Liver (tissue), 9 donors: ENCODE results near the gene NCAPG2. TPM values are rescaled to one million over a fixed set of nuclear protein-coding genes. Genes with fewer than 3 reads are reported as not detected.

Source experiments
- DNase-seq: peaks from one replicate; pipeline ENCODE4 v3.0.0-alpha.2; 2017; ENCODE audit warnings: low spot score
- H3K27ac ChIP-seq, 2 donors: one replicate each; pipeline ENCODE4 v1.7.0; 2013; ENCODE audit warnings: inconsistent platforms in 2 of 2, low read length in 2 of 2, control low read depth in 1 of 2, low read depth in 1 of 2, mild to moderate bottlenecking in 1 of 2
- H3K27me3 ChIP-seq, 4 donors: one replicate each; pipeline versions ENCODE4 v1.6.1 to v1.7.0; 2013; ENCODE audit warnings: low read length in 3 of 4, inconsistent platforms in 1 of 4, mild to moderate bottlenecking in 1 of 4, moderate library complexity in 1 of 4; ENCODE audit not compliant: control insufficient read depth in 4 of 4, insufficient read depth in 4 of 4
- H3K36me3 ChIP-seq, 4 donors: one replicate each; pipeline versions ENCODE4 v1.6.1 to v1.7.0; 2013; ENCODE audit warnings: low read length in 3 of 4, mild to moderate bottlenecking in 3 of 4, low read depth in 1 of 4, moderate library complexity in 1 of 4; ENCODE audit not compliant: control insufficient read depth in 4 of 4, insufficient read depth in 3 of 4
- H3K4me1 ChIP-seq, 4 donors: one replicate each; pipeline versions ENCODE4 v1.6.1 to v1.7.0; 2013; ENCODE audit warnings: low read length in 3 of 4, mild to moderate bottlenecking in 3 of 4, moderate library complexity in 1 of 4; ENCODE audit not compliant: control insufficient read depth in 4 of 4, insufficient read depth in 4 of 4
- H3K4me3 ChIP-seq, 3 donors: one replicate each; pipeline versions ENCODE4 v1.6.1 to v1.7.0; 2013; ENCODE audit warnings: low read length in 3 of 3, control low read depth in 1 of 3, low read depth in 1 of 3, mild to moderate bottlenecking in 1 of 3
- H3K9ac ChIP-seq, 2 donors: one replicate each; pipeline ENCODE4 v1.7.0; 2013; ENCODE audit warnings: low read length in 2 of 2, mild to moderate bottlenecking in 2 of 2, moderate library complexity in 2 of 2, control low read depth in 1 of 2, low read depth in 1 of 2
- H3K9me3 ChIP-seq, 4 donors: one replicate each; pipeline versions ENCODE4 v1.6.1 to v1.7.0; 2013; ENCODE audit warnings: low read length in 3 of 4; ENCODE audit not compliant: control insufficient read depth in 4 of 4
- EGR1 ChIP-seq, 2 donors: IDR thresholded peaks; 2 replicates each; pipeline ENCODE4 v1.6.1; 2016 to 2018; ENCODE audit warnings: antibody characterized with exemption in 2 of 2, low read depth in 2 of 2
- FOXA1 ChIP-seq: IDR thresholded peaks from 2 replicates; pipeline ENCODE4 v1.6.1; 2016; ENCODE audit warnings: antibody characterized with exemption
- FOXA2 ChIP-seq: IDR thresholded peaks from 2 replicates; pipeline ENCODE4 v1.6.1; 2016; ENCODE audit warnings: antibody characterized with exemption
- GABPA ChIP-seq, 2 donors: IDR thresholded peaks in 1 of 2; conservative IDR thresholded peaks in 1 of 2; 2 replicates each; pipeline ENCODE4 v1.6.1; 2016; ENCODE audit warnings: antibody characterized with exemption in 2 of 2, mild to moderate bottlenecking in 1 of 2, moderate library complexity in 1 of 2
- HNF4A ChIP-seq, 2 donors: conservative IDR thresholded peaks; 2 replicates each; pipeline ENCODE4 v1.6.1; 2016; ENCODE audit warnings: antibody characterized with exemption in 2 of 2, mild to moderate bottlenecking in 2 of 2
- HNF4G ChIP-seq: IDR thresholded peaks from 2 replicates; pipeline ENCODE4 v1.6.1; 2016; ENCODE audit warnings: antibody characterized with exemption
- JUND ChIP-seq, 2 donors: IDR thresholded peaks; 2 replicates each; pipeline ENCODE4 v1.6.1; 2016; ENCODE audit warnings: antibody characterized with exemption in 2 of 2
- NR2F2 ChIP-seq: IDR thresholded peaks from 2 replicates; pipeline ENCODE4 v1.6.1; 2016; ENCODE audit warnings: antibody characterized with exemption
- RAD21 ChIP-seq, 2 donors: IDR thresholded peaks; 2 replicates each; pipeline ENCODE4 v1.6.1; 2016; ENCODE audit warnings: antibody characterized with exemption in 2 of 2, mild to moderate bottlenecking in 2 of 2
- RXRA ChIP-seq, 2 donors: IDR thresholded peaks; 2 replicates each; pipeline ENCODE4 v1.6.1; 2017 to 2018; ENCODE audit warnings: antibody characterized with exemption in 2 of 2, mild to moderate bottlenecking in 1 of 2
- SP1 ChIP-seq: IDR thresholded peaks from 2 replicates; pipeline ENCODE4 v1.6.1; 2018; ENCODE audit warnings: antibody characterized with exemption, mild to moderate bottlenecking
- TAF1 ChIP-seq: conservative IDR thresholded peaks from 2 replicates; pipeline ENCODE4 v1.6.1; 2016; ENCODE audit warnings: antibody characterized with exemption, mild to moderate bottlenecking
- YY1 ChIP-seq: IDR thresholded peaks from 2 replicates; pipeline ENCODE4 v1.6.1; 2016; ENCODE audit warnings: antibody characterized with exemption, mild to moderate bottlenecking
- WGBS: extraction: QIAGEN DNeasy Blood & Tissue Kit; methylation state at CpG from one replicate; pipeline ENCODE4 v1.1.7; 2013; 5-methylcytosine and 5-hydroxymethylcytosine counted together
- polyA plus RNA-seq, 2 donors: library from polyadenylated mRNA; stranded (reverse) in 1 of 2; unstranded in 1 of 2; fragments of 200-250 nt in 1 of 2; fragments of >200 nt in 1 of 2; fragmentation: Nextera tagmentation in 1 of 2; extraction: Ambion mirVana in 1 of 2; gene quantifications; one replicate each; pipeline versions ENCODE4 v1.2.1 to v1.2.3, GENCODE V29; 2013 to 2015
- total RNA-seq, 2 donors: library from RNA; depleted of rRNA; stranded (reverse); fragments of >200 nt; gene quantifications; one replicate each; pipeline ENCODE4 v1.2.3, GENCODE V29; 2014
- TF ChIP-seq, protein P1 (sequence below): IDR thresholded peaks from 2 replicates; pipeline ENCODE4 v1.6.1; 2016; ENCODE audit warnings: antibody characterized with exemption
- TF ChIP-seq, protein P2 (sequence below): IDR thresholded peaks from 2 replicates; pipeline ENCODE4 v1.6.1; 2016; ENCODE audit warnings: antibody characterized with exemption
- TF ChIP-seq, protein P3 (sequence below): IDR thresholded peaks from 2 replicates; pipeline ENCODE4 v1.6.1; 2016; ENCODE audit warnings: antibody characterized with exemption
- TF ChIP-seq, protein P4 (sequence below): fragments of 150-350 bp; IDR thresholded peaks from 2 replicates; pipeline ENCODE4 v1.5.1; 2017; ENCODE audit warnings: improper control_type of control experiment, low read depth, low read length; ENCODE audit not compliant: missing input control
- TF ChIP-seq, protein P5 (sequence below): IDR thresholded peaks from 2 replicates; pipeline ENCODE4 v1.6.1; 2016; ENCODE audit warnings: antibody characterized with exemption, mild to moderate bottlenecking
- donor health status: healthy.
- donor health status: healthy.
- donor health status: healthy.
- donor health status: healthy.
- donor health status: healthy.

NCAPG2 gene
- total and polyA plus RNA-seq, 4 donors, result 0.89 to 37.4 (median 3.7) TPM

DNA sequence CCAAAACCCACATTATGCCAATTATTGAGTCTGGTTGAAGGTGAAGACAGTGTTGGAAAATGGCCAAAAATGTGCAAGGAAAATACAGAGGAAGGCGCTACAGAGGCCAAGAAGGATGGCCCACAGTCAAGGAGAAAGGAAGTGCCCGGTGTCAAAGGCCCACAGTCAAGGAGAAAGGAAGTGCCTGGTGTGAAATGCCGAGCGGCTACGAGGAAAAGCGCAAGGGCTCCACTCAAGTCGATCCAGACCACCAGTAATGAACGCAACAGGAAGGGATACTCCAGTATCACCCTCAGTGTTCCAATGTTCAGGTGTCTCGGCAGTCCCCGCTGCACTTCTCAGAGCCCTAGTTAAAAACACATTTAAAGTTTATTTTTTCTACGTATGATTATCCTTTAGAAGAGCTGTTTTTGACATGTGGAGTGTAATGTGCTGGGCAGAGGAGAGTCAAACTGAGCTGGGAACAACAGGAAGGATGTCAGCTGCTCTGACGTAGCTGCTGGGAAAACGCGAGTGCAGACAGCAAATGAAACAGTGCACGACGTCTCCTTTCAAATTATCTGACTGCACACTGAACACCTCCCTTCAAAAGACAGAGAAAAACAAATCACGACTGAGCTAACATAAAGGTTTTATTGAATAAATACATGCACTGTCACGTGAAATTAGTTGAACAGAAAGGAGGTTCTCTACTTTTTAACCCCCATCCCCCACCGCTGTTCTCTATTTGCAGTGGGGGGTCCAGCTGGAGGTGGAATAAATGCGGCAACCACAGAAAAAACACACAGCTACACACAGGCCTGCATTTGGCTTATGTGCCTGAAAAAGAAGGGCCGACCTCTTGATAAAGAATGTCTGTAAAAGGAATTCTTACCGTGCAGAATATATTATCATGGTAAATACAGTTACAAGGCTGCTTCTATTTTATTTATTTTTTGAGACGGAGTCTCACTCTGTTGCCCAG lies 26.1 kb upstream of the NCAPG2 start:
- Histone ChIP-seq H3K9ac (no peak overlapping the region), H3K4me3 (no peak overlapping the region), H3K9me3 (no peaks in the 10 kb centered on the region), H3K27me3 (no peaks in the 10 kb centered on the region), H3K36me3 (peaks cover 0 to 24% (median 4%) of the 10 kb centered on the region in 4 donors), H3K27ac (no peak overlapping the region), H3K4me1 (no peaks in the 10 kb centered on the region)
- TF ChIP-seq, protein P1, sequence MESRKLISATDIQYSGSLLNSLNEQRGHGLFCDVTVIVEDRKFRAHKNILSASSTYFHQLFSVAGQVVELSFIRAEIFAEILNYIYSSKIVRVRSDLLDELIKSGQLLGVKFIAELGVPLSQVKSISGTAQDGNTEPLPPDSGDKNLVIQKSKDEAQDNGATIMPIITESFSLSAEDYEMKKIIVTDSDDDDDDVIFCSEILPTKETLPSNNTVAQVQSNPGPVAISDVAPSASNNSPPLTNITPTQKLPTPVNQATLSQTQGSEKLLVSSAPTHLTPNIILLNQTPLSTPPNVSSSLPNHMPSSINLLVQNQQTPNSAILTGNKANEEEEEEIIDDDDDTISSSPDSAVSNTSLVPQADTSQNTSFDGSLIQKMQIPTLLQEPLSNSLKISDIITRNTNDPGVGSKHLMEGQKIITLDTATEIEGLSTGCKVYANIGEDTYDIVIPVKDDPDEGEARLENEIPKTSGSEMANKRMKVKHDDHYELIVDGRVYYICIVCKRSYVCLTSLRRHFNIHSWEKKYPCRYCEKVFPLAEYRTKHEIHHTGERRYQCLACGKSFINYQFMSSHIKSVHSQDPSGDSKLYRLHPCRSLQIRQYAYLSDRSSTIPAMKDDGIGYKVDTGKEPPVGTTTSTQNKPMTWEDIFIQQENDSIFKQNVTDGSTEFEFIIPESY, result no peak
- TF ChIP-seq, protein P2, sequence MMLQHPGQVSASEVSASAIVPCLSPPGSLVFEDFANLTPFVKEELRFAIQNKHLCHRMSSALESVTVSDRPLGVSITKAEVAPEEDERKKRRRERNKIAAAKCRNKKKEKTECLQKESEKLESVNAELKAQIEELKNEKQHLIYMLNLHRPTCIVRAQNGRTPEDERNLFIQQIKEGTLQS, result no peak
- no peak for TF ChIP-seq FOXA2
- no peak for TF ChIP-seq JUND (IDR thresholded peaks at IDR 0.05)
- TF ChIP-seq FOXA1, result no peak
- TF ChIP-seq HNF4G, result no peak
- no peak for TF ChIP-seq RAD21 (IDR thresholded peaks at IDR 0.05)
- no peak for TF ChIP-seq SP1
- TF ChIP-seq, protein P3, sequence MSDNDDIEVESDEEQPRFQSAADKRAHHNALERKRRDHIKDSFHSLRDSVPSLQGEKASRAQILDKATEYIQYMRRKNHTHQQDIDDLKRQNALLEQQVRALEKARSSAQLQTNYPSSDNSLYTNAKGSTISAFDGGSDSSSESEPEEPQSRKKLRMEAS, result no peak
- no peak for TF ChIP-seq TAF1
- TF ChIP-seq EGR1 (IDR thresholded peaks at IDR 0.05; ENCODE audit: low read depth in 2 of 2), result no peak
- no peak for TF ChIP-seq NR2F2
- TF ChIP-seq HNF4A (conservative IDR thresholded peaks at IDR 0.05), result no peak
- no peak for TF ChIP-seq YY1
- TF ChIP-seq, protein P4, sequence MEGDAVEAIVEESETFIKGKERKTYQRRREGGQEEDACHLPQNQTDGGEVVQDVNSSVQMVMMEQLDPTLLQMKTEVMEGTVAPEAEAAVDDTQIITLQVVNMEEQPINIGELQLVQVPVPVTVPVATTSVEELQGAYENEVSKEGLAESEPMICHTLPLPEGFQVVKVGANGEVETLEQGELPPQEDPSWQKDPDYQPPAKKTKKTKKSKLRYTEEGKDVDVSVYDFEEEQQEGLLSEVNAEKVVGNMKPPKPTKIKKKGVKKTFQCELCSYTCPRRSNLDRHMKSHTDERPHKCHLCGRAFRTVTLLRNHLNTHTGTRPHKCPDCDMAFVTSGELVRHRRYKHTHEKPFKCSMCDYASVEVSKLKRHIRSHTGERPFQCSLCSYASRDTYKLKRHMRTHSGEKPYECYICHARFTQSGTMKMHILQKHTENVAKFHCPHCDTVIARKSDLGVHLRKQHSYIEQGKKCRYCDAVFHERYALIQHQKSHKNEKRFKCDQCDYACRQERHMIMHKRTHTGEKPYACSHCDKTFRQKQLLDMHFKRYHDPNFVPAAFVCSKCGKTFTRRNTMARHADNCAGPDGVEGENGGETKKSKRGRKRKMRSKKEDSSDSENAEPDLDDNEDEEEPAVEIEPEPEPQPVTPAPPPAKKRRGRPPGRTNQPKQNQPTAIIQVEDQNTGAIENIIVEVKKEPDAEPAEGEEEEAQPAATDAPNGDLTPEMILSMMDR, result no peak
- DNase-seq, result no peak
- 81% methylated on average over 23 of the region's 23 CpGs for WGBS

DNA sequence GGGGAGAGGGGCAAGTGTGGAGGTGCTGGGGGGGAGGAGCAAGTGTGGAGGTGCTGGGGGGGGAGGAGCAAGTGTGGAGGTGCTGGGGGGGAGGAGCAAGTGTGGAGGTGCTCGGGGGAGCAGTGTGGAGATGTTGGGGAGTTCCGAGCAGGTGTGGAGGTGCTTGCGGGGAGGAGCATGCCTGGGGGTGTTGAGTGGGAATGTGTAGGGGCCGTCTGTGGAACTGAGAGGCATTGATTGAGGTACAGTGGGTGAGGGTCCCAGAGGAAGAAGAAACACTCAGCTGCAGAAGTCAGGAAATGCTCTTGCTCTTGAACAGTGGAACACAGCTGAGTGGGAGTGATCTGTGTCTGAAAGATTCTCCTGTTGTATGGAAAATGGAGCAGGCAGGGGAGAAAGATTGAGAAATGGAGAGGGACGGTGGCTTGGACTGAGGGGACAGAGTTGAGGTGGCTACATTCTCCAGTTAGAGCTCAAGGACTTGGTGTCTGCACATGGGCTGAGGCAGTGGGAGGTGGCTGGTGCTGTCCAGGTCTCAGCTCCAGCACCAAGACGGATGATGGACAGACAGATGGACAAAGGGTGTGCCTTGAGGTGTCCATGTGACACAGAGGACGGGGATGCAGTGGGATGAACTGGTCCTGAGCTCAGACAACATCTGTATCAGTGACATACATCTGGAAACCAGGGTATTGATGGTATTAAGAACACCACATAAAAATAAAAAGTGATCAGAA lies 25.2 kb upstream of the NCAPG2 start:
- Histone ChIP-seq H3K27me3 (no peaks in the 10 kb centered on the region), H3K9me3 (no peaks in the 10 kb centered on the region), H3K36me3 (peaks cover 0 to 17% (median 3%) of the 10 kb centered on the region in 4 donors), H3K4me1 (no peaks in the 10 kb centered on the region), H3K9ac (no peak overlapping the region), H3K27ac (no peak overlapping the region), H3K4me3 (no peak overlapping the region)
- TF ChIP-seq EGR1 (IDR thresholded peaks at IDR 0.05; ENCODE audit: low read depth in 2 of 2) (no peak), FOXA2 (no peak), JUND (IDR thresholded peaks at IDR 0.05) (no peak), FOXA1 (no peak), HNF4A (conservative IDR thresholded peaks at IDR 0.05) (no peak), RXRA (IDR thresholded peaks at IDR 0.05) (no peak), SP1 (no peak), RAD21 (IDR thresholded peaks at IDR 0.05) (no peak), NR2F2 (no peak), GABPA (IDR thresholded peaks at IDR 0.05 in 1 of 2, conservative IDR thresholded peaks at IDR 0.05 in 1 of 2) (no peak), TAF1 (no peak)
- TF ChIP-seq, protein P1, result no peak
- TF ChIP-seq, protein P2, result no peak
- TF ChIP-seq, protein P3, result no peak
- TF ChIP-seq, protein P5, sequence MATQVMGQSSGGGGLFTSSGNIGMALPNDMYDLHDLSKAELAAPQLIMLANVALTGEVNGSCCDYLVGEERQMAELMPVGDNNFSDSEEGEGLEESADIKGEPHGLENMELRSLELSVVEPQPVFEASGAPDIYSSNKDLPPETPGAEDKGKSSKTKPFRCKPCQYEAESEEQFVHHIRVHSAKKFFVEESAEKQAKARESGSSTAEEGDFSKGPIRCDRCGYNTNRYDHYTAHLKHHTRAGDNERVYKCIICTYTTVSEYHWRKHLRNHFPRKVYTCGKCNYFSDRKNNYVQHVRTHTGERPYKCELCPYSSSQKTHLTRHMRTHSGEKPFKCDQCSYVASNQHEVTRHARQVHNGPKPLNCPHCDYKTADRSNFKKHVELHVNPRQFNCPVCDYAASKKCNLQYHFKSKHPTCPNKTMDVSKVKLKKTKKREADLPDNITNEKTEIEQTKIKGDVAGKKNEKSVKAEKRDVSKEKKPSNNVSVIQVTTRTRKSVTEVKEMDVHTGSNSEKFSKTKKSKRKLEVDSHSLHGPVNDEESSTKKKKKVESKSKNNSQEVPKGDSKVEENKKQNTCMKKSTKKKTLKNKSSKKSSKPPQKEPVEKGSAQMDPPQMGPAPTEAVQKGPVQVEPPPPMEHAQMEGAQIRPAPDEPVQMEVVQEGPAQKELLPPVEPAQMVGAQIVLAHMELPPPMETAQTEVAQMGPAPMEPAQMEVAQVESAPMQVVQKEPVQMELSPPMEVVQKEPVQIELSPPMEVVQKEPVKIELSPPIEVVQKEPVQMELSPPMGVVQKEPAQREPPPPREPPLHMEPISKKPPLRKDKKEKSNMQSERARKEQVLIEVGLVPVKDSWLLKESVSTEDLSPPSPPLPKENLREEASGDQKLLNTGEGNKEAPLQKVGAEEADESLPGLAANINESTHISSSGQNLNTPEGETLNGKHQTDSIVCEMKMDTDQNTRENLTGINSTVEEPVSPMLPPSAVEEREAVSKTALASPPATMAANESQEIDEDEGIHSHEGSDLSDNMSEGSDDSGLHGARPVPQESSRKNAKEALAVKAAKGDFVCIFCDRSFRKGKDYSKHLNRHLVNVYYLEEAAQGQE, result no peak
- no peak for DNase-seq
- 96% methylated on average over 7 of the region's 7 CpGs for WGBS
